ENCODE results near the gene CLSTN2. TPM values are rescaled to one million over a fixed set of nuclear protein-coding genes. Genes with fewer than 3 reads are reported as not detected.

CLSTN2 gene
- total RNA-seq, 1 experiment from 2014 or later, result 0.68 TPM

DNA sequence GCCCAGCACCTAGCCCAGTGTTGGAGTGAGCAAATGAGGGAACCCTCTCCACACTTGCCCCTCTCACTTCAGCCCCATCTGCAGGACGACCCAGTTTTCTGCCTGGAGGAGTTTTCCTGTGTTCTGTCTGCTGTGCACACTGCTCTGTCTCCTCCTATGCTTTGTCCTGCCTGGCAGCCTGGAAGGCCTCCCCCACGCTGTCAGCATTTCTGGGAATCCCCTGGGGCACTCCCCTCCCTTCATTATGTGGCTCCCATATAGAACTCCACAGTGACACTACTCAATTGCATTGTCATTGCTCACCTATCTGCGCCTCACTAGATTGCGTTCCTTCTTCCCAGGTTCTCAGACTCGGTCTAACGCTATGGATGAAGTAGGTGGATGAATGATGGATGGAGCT lies 13.9 kb downstream of the CLSTN2 start:
- H3K4me1 ChIP-seq (ENCODE audit: insufficient read depth, low read length), result no peaks in the 10 kb centered on the region
- H3K79me1 ChIP-seq (ENCODE audit: insufficient read depth, low read depth, low read length, poor library complexity, severe bottlenecking), result no peaks in the 10 kb centered on the region
- Mint-ChIP-seq H3K36me3 (ENCODE audit: insufficient read depth in 1 of 3, low read depth in 3 of 3) (no peaks in the 10 kb centered on the region), H3K4me1 (no peaks in the 10 kb centered on the region; a peak in 1 of 4 replicates), H3K4me3 (no peak overlapping the region), H3K27ac (no peak overlapping the region), H3K27me3 (ENCODE audit: low read depth) (peaks cover 19% of the 10 kb centered on the region), H3K9me3 (no peaks in the 10 kb centered on the region)
- no peaks in the 10 kb centered on the region for H3K9me3 ChIP-seq (ENCODE audit: control insufficient read depth, low read depth, low read length)
- 0 out of 2 replicates have a peak overlapping the region, but pooled peaks have one; percentile 59 for H2BK15ac ChIP-seq (ENCODE audit: low read depth, low read length)
- H3K27me3 ChIP-seq (ENCODE audit: insufficient read depth, low read length), result no peaks in the 10 kb centered on the region
- H2BK20ac ChIP-seq (ENCODE audit: low read depth, low read length, poor library complexity, severe bottlenecking), result no peak overlapping the region
- no peak overlapping the region; the same call in 1 of the 2 replicates for H3K14ac ChIP-seq (ENCODE audit: insufficient read depth, low read length)
- H3K27ac ChIP-seq (ENCODE audit: insufficient read length, low read depth, low read length), result no peak overlapping the region
- TF ChIP-seq CTCF (conservative IDR thresholded peaks at IDR 0.05), result no peak
- WGBS (ENCODE audit: extremely low coverage, insufficient read length, low lambda C conversion rate), result no CpG with 5 or more reads among the region's 6 CpGs
- no peak overlapping the region for H4K5ac ChIP-seq (ENCODE audit: insufficient read length, low read depth, low read length)
- H2BK120ac ChIP-seq (ENCODE audit: low read depth, low read length, poor library complexity, severe bottlenecking), result no peak overlapping the region
- no peaks in the 10 kb centered on the region for H3K23me2 ChIP-seq (ENCODE audit: insufficient read length, low read depth, low read length, poor library complexity, severe bottlenecking)
- no peak overlapping the region for H2BK5ac ChIP-seq (ENCODE audit: insufficient read length, low read length)
- no peak overlapping the region for H3T11ph ChIP-seq (ENCODE audit: low read length)
- DNase-seq, result no peak
- H3K56ac ChIP-seq (ENCODE audit: insufficient read length, low read depth, low read length), result no peak overlapping the region
- no peak overlapping the region for H2AFZ ChIP-seq (ENCODE audit: low read length)
- H4K8ac ChIP-seq (replicated peaks; ENCODE audit: insufficient read length, low read depth, low read length), result no peak overlapping the region
- no peak overlapping the region for H4K91ac ChIP-seq (ENCODE audit: insufficient read length, low read depth, low read length)
- H3K23ac ChIP-seq (ENCODE audit: insufficient read length, low read depth, low read length), result no peak overlapping the region
- no peak overlapping the region for H2AK5ac ChIP-seq (ENCODE audit: insufficient read length, low read length)
- H3K79me2 ChIP-seq (ENCODE audit: insufficient read depth, low read length), result no peaks in the 10 kb centered on the region
- H3K4ac ChIP-seq (ENCODE audit: low read depth, low read length), result no peak overlapping the region
- no peak overlapping the region for H3K9ac ChIP-seq (ENCODE audit: extremely low read depth, insufficient read length, low read length)
- H2BK12ac ChIP-seq (ENCODE audit: insufficient read length, low read depth, low read length), result no peak overlapping the region
- H3K4me2 ChIP-seq (ENCODE audit: insufficient read depth, insufficient read length, low read length), result no peak overlapping the region
- no peaks in the 10 kb centered on the region for H4K20me1 ChIP-seq (ENCODE audit: control insufficient read depth, insufficient read depth, insufficient read length)
- H3K18ac ChIP-seq (ENCODE audit: insufficient read length, low read depth, low read length), result no peak overlapping the region

Measured in H9 (cell line).